Bronchial epithelial cell (primary cell): ENCODE results near the gene PSD4. TPM values are rescaled to one million over a fixed set of nuclear protein-coding genes. Genes with fewer than 3 reads are reported as not detected.
A peak's percentile ranks its signal among the peaks of the same experiment; 100 is the strongest.

Source experiments
- DNase-seq: peaks from one replicate; pipeline ENCODE4 v3.0.0-alpha.2; 2010; ENCODE audit warnings: low read depth
- FAIRE-seq: peaks from 2 replicates; lab custom pipeline; 2011; peaks lifted over from hg19 to GRCh38; lab: Jason Lieb, UNC
- H3K27me3 ChIP-seq: 2 replicates; pipeline ENCODE4 v1.5.1; 2011; ENCODE audit warnings: low read length; ENCODE audit not compliant: control insufficient read depth, insufficient read depth
- H3K36me3 ChIP-seq: 2 replicates; pipeline ENCODE4 v1.5.1; 2011; ENCODE audit warnings: low read length; ENCODE audit not compliant: control insufficient read depth, insufficient read depth
- H3K4me3 ChIP-seq: 2 replicates; pipeline ENCODE4 v1.5.1; 2011; ENCODE audit warnings: mild to moderate bottlenecking, low read depth, low read length, control low read depth
- total RNA-seq: library from RNA; depleted of rRNA; stranded (reverse); fragments of >200 nt; gene quantifications from 2 replicates; pipeline ENCODE4 v1.2.1, GENCODE V29; 2014
- TF ChIP-seq, protein P1 (sequence below): IDR thresholded peaks from 2 replicates; pipeline ENCODE4 v1.5.1; 2011; ENCODE audit warnings: mild to moderate bottlenecking, moderate library complexity, low read length, control low read depth, inconsistent platforms; ENCODE audit not compliant: insufficient read depth, severe bottlenecking

Gene PSD4
- total RNA-seq, 1 donor from 2014 or later, result 25.0 TPM

DNA sequence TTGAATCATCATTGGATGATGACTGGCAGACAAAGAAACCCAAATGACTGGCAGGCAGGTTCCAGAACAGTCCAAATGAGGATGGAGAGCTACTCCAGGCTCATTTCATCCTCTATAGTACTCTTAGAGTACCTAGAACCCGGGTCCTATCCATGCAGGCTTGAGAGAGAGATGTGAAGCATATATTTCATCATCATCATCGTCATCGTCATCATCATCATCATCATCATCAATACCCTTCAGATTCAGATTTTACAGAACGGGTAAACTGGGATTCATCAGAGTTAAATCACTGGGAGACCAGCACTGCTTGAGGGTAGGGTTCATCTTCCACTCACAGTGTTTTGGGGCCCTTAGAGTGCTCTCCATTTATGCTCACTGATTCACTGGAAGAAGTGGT, 52.7 kb downstream of the PSD4 start:
- H3K4me3 ChIP-seq, result no peak overlapping the region
- H3K27me3 ChIP-seq, result no peaks in the 10 kb centered on the region
- no peaks in the 10 kb centered on the region for H3K36me3 ChIP-seq
- DNase-seq (no peak), FAIRE-seq (no peak)
- TF ChIP-seq, protein P1, sequence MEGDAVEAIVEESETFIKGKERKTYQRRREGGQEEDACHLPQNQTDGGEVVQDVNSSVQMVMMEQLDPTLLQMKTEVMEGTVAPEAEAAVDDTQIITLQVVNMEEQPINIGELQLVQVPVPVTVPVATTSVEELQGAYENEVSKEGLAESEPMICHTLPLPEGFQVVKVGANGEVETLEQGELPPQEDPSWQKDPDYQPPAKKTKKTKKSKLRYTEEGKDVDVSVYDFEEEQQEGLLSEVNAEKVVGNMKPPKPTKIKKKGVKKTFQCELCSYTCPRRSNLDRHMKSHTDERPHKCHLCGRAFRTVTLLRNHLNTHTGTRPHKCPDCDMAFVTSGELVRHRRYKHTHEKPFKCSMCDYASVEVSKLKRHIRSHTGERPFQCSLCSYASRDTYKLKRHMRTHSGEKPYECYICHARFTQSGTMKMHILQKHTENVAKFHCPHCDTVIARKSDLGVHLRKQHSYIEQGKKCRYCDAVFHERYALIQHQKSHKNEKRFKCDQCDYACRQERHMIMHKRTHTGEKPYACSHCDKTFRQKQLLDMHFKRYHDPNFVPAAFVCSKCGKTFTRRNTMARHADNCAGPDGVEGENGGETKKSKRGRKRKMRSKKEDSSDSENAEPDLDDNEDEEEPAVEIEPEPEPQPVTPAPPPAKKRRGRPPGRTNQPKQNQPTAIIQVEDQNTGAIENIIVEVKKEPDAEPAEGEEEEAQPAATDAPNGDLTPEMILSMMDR, result no peak

DNA sequence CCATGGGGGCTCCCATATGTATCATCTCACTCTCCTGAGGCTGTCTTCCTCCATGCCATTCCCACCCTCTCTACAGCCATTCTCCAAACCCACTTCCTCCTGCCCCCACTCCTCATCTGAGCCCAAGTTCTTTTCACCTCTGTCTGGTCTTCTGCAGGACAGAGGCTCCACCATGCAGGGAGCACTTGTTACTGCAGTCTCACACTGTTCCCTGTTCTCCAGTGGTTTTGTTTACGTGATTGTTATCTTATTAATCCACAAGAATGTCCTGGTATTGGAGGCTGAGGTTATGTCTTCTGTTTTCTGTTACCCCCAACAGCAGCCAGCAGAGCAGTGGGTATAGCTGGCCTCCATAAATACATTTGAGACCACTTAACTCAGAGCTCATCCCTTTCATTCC, 53.5 kb downstream of the PSD4 start:
- DNase-seq (no peak), FAIRE-seq (no peak)
- no peaks in the 10 kb centered on the region for H3K36me3 ChIP-seq
- H3K4me3 ChIP-seq, result no peak overlapping the region
- no peaks in the 10 kb centered on the region for H3K27me3 ChIP-seq
- TF ChIP-seq, protein P1, result no peak

DNA sequence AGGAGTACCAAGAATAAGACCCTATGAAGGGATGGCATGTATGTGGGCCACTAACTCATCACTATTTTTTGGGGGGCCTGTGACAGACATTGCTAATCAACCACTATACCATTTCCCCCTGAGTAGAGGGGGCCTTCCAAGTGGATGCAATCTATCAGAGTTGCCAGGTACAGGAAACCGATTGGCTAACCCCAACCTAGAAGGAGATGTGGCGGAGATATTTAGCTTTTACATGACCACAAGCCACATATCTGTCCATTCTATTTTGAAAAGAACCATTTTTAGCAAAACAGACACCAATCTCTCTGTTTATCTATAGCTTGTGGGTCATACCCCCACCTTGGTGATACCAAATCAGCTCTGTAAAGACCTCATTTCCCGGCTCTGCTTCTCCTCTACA, 53.9 kb downstream of the PSD4 start:
- TF ChIP-seq, protein P1, result no peak
- FAIRE-seq (no peak), DNase-seq (no peak)
- Histone ChIP-seq H3K27me3 (no peaks in the 10 kb centered on the region), H3K36me3 (no peaks in the 10 kb centered on the region), H3K4me3 (no peak overlapping the region)

DNA sequence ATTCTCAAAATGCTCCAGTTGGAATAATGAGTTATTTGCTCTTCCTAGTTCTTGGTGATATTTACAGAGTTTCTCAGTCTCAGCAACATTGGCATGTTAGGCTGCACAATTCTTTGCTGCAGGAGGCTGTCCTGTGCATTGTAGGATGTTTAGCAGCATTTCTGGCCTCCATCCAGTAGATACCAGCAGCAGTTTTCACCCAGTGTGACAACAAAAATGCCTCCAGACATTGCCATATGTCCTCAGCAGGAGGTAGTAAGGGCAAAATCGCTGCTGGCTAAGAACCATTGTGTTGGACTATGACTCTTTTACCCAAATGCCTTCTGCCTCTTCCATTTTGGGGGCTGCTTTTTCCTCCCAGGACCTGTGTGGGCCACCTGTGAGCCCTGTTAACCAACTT, 54.6 kb downstream of the PSD4 start:
- no peaks in the 10 kb centered on the region for H3K36me3 ChIP-seq
- DNase-seq, result no peak
- TF ChIP-seq, protein P1, result no peak
- H3K4me3 ChIP-seq, result no peak overlapping the region
- H3K27me3 ChIP-seq, result no peaks in the 10 kb centered on the region
- peak; percentile 50 for FAIRE-seq

DNA sequence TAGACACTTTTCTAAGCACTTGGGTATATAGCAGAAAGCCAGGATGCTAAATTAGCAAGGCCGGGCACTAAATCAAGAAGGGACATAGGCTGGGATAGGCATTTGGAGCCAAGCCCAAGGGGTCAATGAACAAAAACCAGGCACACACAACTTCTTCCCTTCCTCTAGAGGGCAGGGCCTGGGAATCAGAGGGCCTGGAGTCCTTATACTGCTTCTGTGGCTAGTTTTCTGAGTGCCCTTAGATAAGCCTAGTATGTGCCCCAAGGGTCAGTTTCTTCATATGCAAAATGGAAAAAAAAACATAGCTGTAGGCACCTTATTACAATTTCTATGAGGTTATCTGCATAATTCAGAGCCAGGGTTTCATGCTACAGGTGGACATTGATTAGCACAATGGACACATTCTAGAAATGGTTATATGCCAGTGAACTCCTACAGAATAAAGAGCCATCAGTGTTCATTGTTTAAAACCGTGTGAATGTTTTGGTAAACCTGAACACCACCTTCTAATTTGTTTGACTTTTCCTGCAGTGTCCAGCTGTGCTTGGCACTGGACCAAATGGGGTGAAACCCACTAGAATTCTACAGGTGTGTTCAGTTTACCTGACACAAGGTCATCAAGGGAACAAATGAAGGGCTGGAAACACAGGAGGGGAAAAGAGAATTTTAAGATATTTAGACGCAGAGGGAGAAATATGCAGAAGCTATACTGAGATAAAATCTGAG, 55.4 kb downstream of the PSD4 start:
- H3K4me3 ChIP-seq, result no peak overlapping the region
- no peak for FAIRE-seq
- H3K27me3 ChIP-seq, result no peaks in the 10 kb centered on the region
- TF ChIP-seq, protein P1, result no peak
- no peak for DNase-seq
- no peaks in the 10 kb centered on the region for H3K36me3 ChIP-seq

DNA sequence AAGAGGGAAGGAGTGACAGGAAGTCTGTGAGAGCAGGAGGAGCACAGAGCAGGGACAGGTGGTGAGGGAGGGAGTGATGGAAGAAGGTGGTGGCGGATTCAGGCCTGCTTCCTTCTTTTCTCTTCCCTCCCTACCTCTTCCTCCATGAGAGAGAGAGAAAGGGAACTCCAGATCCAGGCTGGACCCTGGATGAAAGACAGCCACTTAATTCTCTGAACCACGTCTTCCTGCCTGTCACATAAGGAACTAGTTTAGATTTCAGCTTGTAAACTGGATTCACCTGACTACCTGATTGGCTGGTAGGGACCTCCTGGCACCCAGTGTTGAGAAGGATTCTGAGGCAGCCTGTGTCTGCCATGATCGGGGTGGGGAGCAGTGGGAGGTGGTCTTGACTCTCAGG, 56.0 kb downstream of the PSD4 start:
- Histone ChIP-seq H3K4me3 (no peak overlapping the region), H3K36me3 (no peaks in the 10 kb centered on the region), H3K27me3 (no peaks in the 10 kb centered on the region)
- DNase-seq (no peak), FAIRE-seq (no peak)
- TF ChIP-seq, protein P1, result no peak
